A549 treated with dexamethasone at 1 μM for 4 hours (cell line): ENCODE data around the gene OR52N5. TPM values are rescaled to one million over a fixed set of nuclear protein-coding genes. Genes with fewer than 3 reads are reported as not detected.

Experiments used
- total RNA-seq: library from RNA; stranded (reverse); fragments of 200-300 nt; extraction: Qiagen RNA extraction; gene quantifications from 5 replicates; pipeline ENCODE4 v1.2.3, GENCODE V29; 2022

Gene OR52N5
- total RNA-seq, result not detected in 5 replicates

DNA sequence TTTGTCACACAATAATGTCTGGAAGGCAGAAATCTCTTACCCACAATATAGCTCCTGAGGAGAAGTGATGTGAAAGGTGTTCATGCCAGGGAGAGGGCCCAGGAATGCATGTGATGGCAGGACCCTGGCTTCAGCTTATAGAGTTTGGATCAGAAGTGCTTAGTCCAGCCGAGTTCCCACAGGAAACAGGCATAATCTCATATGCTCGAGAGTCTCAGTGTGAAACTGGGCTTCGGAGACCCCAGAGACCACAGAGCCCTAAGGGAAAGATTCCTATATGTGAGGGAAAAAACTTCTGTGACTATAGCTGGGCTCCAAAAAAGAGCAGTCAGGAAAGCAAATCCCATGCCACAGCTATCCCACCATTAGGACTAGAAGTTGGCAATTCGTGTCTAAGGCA, at the start of gene OR52N5:
TSS of gene OR52N5 (minus strand) at position 101 of the 400 bp plus-strand sequence. CDS start 4,721 bp downstream, outside the sequence.

DNA sequence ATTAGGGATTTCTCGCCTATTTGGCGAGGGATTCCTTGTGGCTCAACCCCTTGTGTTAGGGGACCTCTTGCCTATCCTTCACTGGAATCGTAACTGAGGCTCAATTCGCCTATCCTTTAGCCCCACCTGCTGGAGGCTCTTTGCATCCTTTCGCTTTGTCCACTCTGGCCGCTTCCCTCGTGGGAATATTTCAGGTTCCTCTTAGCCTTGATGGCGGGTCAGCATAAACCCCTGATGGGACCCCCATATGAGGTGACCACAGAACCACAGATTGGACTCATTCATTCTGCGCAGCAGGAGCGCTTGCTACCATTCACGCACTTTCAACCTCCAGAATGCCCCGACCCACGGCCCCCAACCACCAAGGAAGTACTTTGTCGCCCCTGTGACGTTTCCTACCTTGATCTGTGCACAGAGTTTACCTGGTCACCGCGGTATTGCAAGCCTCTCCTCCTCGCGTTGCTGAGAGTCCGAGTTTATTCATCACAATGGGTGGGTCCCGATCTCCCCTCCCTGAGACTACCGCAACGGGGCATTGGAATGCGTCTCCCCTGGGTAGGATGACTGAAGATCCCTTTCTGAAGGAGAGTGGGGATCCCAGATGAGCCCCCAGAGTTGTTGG, 25.5 kb upstream of the OR52N5 start, which contains the start of gene OR52N2:
TSS of gene OR52N2 (plus strand) at position 425 of the 622 bp plus-strand sequence. CDS start 11,412 bp downstream, outside the sequence.

DNA sequence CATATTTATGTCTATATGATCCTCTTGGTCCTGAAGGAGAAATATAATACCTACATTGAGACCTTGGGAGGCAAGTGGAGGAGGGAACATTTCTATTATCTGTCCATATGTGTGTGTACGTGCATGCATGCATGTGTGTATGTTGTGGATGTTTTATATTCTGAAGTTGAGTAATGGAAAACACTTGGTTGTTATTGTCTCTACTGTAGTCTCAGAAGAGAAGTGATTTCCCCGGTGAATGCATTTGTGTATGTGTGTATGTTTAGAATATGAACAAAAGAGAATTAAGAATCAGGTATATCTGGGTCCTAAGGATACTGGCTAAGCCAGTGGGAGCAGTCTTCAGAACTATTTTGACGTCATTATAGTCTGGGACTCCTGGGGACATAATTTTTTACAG, 8.0 kb upstream of the OR52N5 start, which contains the start of gene OR52N1:
TSS of gene OR52N1 (minus strand) at position 101 of the 400 bp plus-strand sequence. CDS start 2,449 bp downstream, outside the sequence.

DNA sequence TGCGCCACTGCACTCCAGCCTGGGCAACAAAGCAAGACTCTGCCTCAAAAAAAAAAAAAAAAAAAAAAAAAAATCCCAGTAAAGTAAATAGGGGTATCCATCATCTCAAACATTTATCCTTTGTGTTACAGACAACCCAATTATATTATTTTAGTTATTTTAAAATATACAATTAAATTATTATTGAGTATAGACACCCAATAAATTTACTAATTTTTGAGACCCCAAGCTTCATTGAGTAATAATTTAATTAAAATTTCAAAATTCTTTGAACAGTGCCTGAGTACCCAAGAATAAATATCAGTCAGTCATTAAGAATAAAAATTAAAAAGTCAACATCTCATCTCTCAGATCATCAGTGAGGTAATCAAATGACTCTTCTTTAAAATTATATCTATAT, 29.2 kb downstream of the OR52N5 start, which contains the start of gene OR52N4:
TSS of gene OR52N4 (plus strand) at position 301 of the 400 bp plus-strand sequence. CDS start 498 bp downstream, outside the sequence.

DNA sequence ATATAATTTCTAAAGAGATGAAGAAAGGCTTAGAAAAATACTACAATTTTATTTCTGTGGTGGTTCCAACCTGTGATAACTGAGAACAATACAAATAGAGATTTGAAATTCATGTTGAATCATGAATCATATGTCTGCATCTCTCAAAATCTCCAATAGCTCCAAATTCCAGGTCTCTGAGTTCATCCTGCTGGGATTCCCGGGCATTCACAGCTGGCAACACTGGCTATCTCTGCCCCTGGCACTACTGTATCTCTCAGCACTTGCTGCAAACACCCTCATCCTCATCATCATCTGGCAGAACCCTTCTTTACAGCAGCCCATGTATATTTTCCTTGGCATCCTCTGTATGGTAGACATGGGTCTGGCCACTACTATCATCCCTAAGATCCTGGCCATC, 46.8 kb downstream of the OR52N5 start, which contains the start of gene OR56B1:
TSS of gene OR56B1 (plus strand) at position 53 of the 400 bp plus-strand sequence. CDS start at position 122, 69 bp downstream.

Other genes with a start within 250 kb of the OR52N5 start
- gene OR52H1, start 234.8 kb downstream of the OR52N5 start, total RNA-seq, result not detected in 5 replicates
- gene OR52B6, start 202.5 kb downstream of the OR52N5 start, total RNA-seq, result not detected in 5 replicates
- 6.7 to 8.4 TPM (median 7.5 TPM) in 5 replicates for gene TRIM6, start 186.7 kb downstream of the OR52N5 start, total RNA-seq
- 2.6 to 2.9 TPM (median 2.7 TPM) in 5 replicates for gene TRIM34, start 158.4 kb downstream of the OR52N5 start, total RNA-seq
- 8.6 to 10.0 TPM (median 9.2 TPM) in 5 replicates for gene TRIM5, start 98.3 kb downstream of the OR52N5 start, total RNA-seq
- gene TRIM22, start 93.6 kb downstream of the OR52N5 start, total RNA-seq, result 0.73 to 1.5 TPM (median 0.84 TPM) in 5 replicates
- gene OR56B1, start 46.9 kb downstream of the OR52N5 start, total RNA-seq, result not detected in 5 replicates
- not detected in 5 replicates for gene OR52N4, start 29.1 kb downstream of the OR52N5 start, total RNA-seq
- gene OR52N1, start 7.9 kb upstream of the OR52N5 start, total RNA-seq, result not detected in 5 replicates
- not detected in 5 replicates for gene OR52N2, start 25.6 kb upstream of the OR52N5 start, total RNA-seq
- gene OR52E6, start 58.5 kb upstream of the OR52N5 start, total RNA-seq, result not detected in 5 replicates
- not detected in 5 replicates for gene OR52E8, start 74.3 kb upstream of the OR52N5 start, total RNA-seq
- gene OR52E4, start 97.3 kb upstream of the OR52N5 start, total RNA-seq, result not detected in 5 replicates
- not detected in 5 replicates for gene OR52E5, start 109.9 kb upstream of the OR52N5 start, total RNA-seq
- not detected in 5 replicates for gene OR56A3, start 158.9 kb upstream of the OR52N5 start, total RNA-seq
- not detected in 5 replicates for gene OR56A5, start 185.1 kb upstream of the OR52N5 start, total RNA-seq
- not detected in 5 replicates for gene OR52L1, start 203.6 kb upstream of the OR52N5 start, total RNA-seq
- gene OR56A4, start 223.6 kb upstream of the OR52N5 start, total RNA-seq, result not detected in 5 replicates
- not detected in 5 replicates for gene OR56A1, start 247.4 kb upstream of the OR52N5 start, total RNA-seq